ENCODE results near the gene CAD.

Gene CAD

DNA sequence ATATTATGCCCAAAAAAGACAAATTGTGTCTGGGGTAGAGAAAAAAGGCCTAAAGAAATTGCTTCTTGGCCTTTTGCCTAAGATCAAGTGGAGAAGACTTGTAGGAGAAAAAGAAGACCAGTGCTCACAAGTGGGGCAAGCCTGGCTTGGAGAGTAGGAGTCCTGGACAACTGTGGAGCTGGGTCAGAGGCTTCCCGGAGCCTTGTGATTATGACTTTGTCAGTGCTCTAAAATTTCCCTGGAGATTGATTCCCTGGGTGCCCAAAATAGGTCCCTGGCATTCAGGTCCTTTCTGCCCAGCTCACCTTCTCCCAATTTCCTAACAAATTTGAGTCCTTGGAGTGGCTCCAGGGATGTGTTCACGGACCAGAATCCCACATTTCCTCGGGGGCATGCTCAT, 64.3 kb downstream of the CAD start:
- no peaks in the 10 kb centered on the region for H3K9me3 ChIP-seq (ENCODE audit: severe bottlenecking)
- no peaks in the 10 kb centered on the region for H3K27me3 ChIP-seq (ENCODE audit: insufficient read depth, low read depth, severe bottlenecking)
- H3K4me3 ChIP-seq (ENCODE audit: low read depth, low read length), result no peak overlapping the region
- H3K27ac ChIP-seq, result no peak overlapping the region
- DNase-seq, result no peak
- no peaks in the 10 kb centered on the region for H3K36me3 ChIP-seq
- TF ChIP-seq, protein P1, sequence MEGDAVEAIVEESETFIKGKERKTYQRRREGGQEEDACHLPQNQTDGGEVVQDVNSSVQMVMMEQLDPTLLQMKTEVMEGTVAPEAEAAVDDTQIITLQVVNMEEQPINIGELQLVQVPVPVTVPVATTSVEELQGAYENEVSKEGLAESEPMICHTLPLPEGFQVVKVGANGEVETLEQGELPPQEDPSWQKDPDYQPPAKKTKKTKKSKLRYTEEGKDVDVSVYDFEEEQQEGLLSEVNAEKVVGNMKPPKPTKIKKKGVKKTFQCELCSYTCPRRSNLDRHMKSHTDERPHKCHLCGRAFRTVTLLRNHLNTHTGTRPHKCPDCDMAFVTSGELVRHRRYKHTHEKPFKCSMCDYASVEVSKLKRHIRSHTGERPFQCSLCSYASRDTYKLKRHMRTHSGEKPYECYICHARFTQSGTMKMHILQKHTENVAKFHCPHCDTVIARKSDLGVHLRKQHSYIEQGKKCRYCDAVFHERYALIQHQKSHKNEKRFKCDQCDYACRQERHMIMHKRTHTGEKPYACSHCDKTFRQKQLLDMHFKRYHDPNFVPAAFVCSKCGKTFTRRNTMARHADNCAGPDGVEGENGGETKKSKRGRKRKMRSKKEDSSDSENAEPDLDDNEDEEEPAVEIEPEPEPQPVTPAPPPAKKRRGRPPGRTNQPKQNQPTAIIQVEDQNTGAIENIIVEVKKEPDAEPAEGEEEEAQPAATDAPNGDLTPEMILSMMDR (IDR thresholded peaks at IDR 0.05; ENCODE audit: low read depth, low read length), result no peak

DNA sequence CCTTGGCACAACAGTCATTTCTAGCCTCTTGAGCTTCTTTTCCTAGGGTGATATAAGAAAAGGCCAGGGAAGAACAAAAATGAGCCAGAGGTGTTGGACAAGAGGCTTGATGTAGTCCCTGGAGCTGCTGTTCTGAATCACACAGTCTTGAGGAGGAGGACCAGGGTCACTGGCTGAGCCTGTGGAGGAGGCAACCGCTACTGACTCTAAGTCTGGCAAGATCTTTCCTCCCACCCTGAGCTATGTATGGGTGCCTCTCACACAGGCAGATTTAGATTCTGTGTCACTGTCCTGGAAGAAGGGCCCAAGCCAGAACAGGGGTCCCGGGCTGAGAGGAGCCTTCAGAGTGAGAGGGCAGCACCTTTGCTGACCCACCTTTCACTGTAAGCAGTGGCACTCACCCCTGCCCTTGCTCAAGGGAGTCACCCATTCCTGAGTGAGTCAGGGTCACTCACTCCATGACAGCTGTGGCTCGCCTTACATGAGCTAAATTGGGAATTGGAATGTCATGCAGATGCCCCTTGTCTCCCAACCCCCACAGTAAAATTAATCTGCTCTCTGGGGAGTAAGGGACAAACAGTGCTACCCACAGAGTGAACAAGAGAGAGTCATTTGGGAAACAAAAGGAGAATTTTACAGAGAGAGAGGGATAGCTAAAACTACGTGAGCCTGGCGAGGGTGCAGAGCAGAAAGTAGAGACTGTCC, 64.8 kb downstream of the CAD start, which contains the start of gene TRIM54:
Gene TRIM54, plus strand, starts transcription at position 575 of the 705 bp plus-strand sequence. CDS start 303 bp downstream, outside the sequence.
- TF ChIP-seq, protein P1 (IDR thresholded peaks at IDR 0.05; ENCODE audit: low read depth, low read length), result no peak
- H3K36me3 ChIP-seq, result no peaks in the 10 kb centered on the region
- no peak within 1 kb of the TSS for H3K4me3 ChIP-seq (ENCODE audit: low read depth, low read length)
- no peak within 1 kb of the TSS for H3K27ac ChIP-seq
- no peak for DNase-seq
- no peaks in the 10 kb centered on the region for H3K9me3 ChIP-seq (ENCODE audit: severe bottlenecking)
- no peaks in the 10 kb centered on the region for H3K27me3 ChIP-seq (ENCODE audit: insufficient read depth, low read depth, severe bottlenecking)

DNA sequence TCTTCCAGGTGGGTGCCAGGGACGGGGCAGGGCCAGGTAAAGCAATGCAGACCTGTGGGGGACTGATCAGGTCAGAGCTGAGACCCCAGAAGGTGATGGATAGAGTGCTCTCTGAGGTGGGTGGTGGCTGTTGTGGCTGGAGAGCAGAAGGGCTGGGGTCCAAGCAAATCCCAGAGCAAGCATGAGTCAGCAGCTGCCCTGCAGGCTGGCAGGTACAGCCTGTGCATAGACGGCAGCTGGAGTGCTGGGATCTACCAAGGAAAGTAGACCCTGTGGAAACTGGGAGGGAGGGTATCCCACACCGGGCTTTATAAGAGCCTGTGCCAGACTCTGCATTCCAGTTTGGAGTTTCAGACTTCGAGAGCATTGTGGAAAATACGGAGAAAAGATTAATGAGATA, 65.7 kb downstream of the CAD start:
- Histone ChIP-seq H3K27ac (no peak overlapping the region), H3K4me3 (ENCODE audit: low read depth, low read length) (no peak overlapping the region), H3K27me3 (ENCODE audit: insufficient read depth, low read depth, severe bottlenecking) (no peaks in the 10 kb centered on the region), H3K36me3 (no peaks in the 10 kb centered on the region), H3K9me3 (ENCODE audit: severe bottlenecking) (no peaks in the 10 kb centered on the region)
- TF ChIP-seq, protein P1 (IDR thresholded peaks at IDR 0.05; ENCODE audit: low read depth, low read length), result no peak
- peak; percentile 53 for DNase-seq

DNA sequence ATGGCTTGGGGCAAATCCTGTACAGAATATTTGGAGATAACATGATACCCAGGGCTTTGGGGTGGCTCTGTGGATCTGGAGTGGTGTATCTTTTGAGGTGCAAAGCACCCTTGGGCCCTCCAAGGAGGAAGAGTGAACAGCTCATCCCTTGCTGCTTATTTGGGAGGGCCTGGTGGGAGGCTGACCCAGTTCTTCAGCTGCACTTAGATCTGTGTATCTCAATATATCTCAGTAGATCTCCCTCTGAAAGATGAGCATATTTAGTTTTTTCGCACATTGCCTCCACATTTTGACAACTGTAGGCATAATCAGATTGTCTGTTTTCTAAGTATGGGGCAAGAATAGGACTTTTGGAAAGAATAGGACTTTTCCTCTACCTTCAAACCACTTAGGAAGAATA, 67.8 kb downstream of the CAD start:
- Histone ChIP-seq H3K27ac (no peak overlapping the region), H3K36me3 (no peaks in the 10 kb centered on the region), H3K27me3 (ENCODE audit: insufficient read depth, low read depth, severe bottlenecking) (no peaks in the 10 kb centered on the region), H3K9me3 (ENCODE audit: severe bottlenecking) (no peaks in the 10 kb centered on the region), H3K4me3 (ENCODE audit: low read depth, low read length) (no peak overlapping the region)
- TF ChIP-seq, protein P1 (IDR thresholded peaks at IDR 0.05; ENCODE audit: low read depth, low read length), result no peak
- DNase-seq, result no peak

DNA sequence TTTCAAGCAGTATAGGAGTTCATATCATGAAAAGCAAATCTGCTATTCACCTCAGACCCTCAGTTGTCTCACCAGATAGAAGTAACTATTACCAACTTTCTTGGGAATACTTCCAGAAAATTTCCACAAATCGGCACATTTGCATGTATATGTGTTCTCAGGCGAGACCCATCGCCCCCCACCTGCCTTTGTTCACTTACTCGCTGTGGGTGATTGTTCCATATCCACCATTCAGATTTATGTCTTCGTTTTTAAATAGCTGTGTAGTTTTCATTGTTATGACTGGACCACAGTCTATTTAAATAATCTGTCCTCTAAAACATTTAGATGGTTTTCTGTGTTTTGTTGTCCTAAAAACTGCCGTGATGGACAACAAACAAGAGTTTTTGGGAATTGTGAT, 68.3 kb downstream of the CAD start:
- Histone ChIP-seq H3K27ac (no peak overlapping the region), H3K4me3 (ENCODE audit: low read depth, low read length) (no peak overlapping the region), H3K36me3 (no peaks in the 10 kb centered on the region), H3K9me3 (ENCODE audit: severe bottlenecking) (no peaks in the 10 kb centered on the region), H3K27me3 (ENCODE audit: insufficient read depth, low read depth, severe bottlenecking) (no peaks in the 10 kb centered on the region)
- TF ChIP-seq, protein P1 (IDR thresholded peaks at IDR 0.05; ENCODE audit: low read depth, low read length), result no peak
- no peak for DNase-seq

DNA sequence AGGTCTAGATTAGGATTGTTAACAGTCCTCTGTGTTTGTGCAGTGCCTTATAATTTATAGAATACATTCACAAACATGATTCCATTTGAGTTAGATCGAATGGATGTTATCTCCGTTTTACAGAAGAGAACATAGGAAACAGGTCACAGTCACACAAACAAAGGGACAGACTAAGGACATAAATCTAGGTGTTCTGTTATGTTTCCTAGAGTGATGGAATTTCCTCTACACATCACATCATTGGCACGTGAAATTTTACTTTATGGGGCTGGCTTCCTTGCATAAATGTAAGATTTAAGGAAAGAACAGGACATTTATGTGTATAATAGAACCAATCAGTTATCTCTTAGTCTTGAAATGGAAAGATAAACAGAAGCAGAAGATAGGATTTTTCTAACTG, 71.4 kb downstream of the CAD start:
- no peaks in the 10 kb centered on the region for H3K27me3 ChIP-seq (ENCODE audit: insufficient read depth, low read depth, severe bottlenecking)
- no peaks in the 10 kb centered on the region for H3K9me3 ChIP-seq (ENCODE audit: severe bottlenecking)
- DNase-seq, result no peak
- TF ChIP-seq, protein P1 (IDR thresholded peaks at IDR 0.05; ENCODE audit: low read depth, low read length), result no peak
- no peaks in the 10 kb centered on the region for H3K36me3 ChIP-seq
- H3K27ac ChIP-seq, result no peak overlapping the region
- H3K4me3 ChIP-seq (ENCODE audit: low read depth, low read length), result no peak overlapping the region

All from WERI-Rb-1 (cell line).